K562 (cell line): ENCODE results near the gene C1orf105. TPM values are rescaled to one million over a fixed set of nuclear protein-coding genes. Genes with fewer than 3 reads are reported as not detected.

Source experiments
- ATAC-seq: fragments of 200-7000 bp; cut with Tn5 transposase; 3 replicates; pipeline ENCODE4 v1.9.1; 2020; ENCODE audit warnings: moderate library complexity
- BruUV-seq: library from RNA; stranded (reverse); fragments of 400-500 nt; replicated peaks from 2 replicates; lab custom pipeline; 2021; lab: Mats Ljungman, UMichigan
- CTCF ChIA-PET: fragments of 300-600 bp; formaldehyde crosslinking; extraction: SDS; loops from one replicate; lab custom pipeline; 2021; ENCODE audit warnings: low intra/inter-chr PET ratio; lab: Yijun Ruan, JAX
- POLR2A ChIA-PET: fragments of 300-600, 350-650 bp; sonication (Branson Sonifier 250); formaldehyde crosslinking; extraction: SDS; loops from one replicate; lab custom pipeline; 2021; ENCODE audit warnings: antibody characterized with exemption, inconsistent platforms; lab: Yijun Ruan, JAX
- DNase-seq, 4 experiments: peaks; one replicate each; pipeline versions ENCODE4 v3.0.0 to v3.0.0-alpha.2; 2011 to 2018; ENCODE audit warnings: low spot score in 3 of 4, mixed read lengths in 3 of 4; ENCODE audit errors: extremely low read depth in 1 of 4
- FAIRE-seq: peaks from 2 replicates; lab custom pipeline; 2011; peaks lifted over from hg19 to GRCh38; lab: Jason Lieb, UNC
- H2AFZ ChIP-seq: 2 replicates; pipeline ENCODE4 v1.6.0; 2011; ENCODE audit warnings: low read depth, low read length, control low read depth, inconsistent platforms
- H3K27ac ChIP-seq: fragments of 200-600 bp; 3 replicates; pipeline ENCODE4 v1.8.0; 2011; ENCODE audit warnings: low read depth, mild to moderate bottlenecking, control low read depth, inconsistent platforms, low read length, moderate library complexity, mixed read lengths; ENCODE audit errors: extremely low read depth
- H3K27me3 ChIP-seq, 2 experiments: fragments of 300-600 bp in 1 of 2; 2 replicates in 1 of 2; 3 replicates in 1 of 2; pipeline versions ENCODE4 v1.6.0 to v1.8.0; 2011; ENCODE audit warnings: inconsistent platforms in 2 of 2, low read length in 2 of 2, mild to moderate bottlenecking in 1 of 2, mixed read lengths in 1 of 2, moderate library complexity in 1 of 2; ENCODE audit not compliant: control insufficient read depth in 2 of 2, insufficient read depth in 2 of 2
- H3K36me3 ChIP-seq: fragments of 300-600 bp; 3 replicates; pipeline ENCODE4 v1.8.0; 2011; ENCODE audit warnings: mild to moderate bottlenecking, low read length, inconsistent platforms; ENCODE audit not compliant: control insufficient read depth, insufficient read depth
- H3K4me1 ChIP-seq, 2 experiments: fragments of 200-600 bp in 1 of 2; replicated peaks in 1 of 2; 2 replicates in 1 of 2; 3 replicates in 1 of 2; pipeline versions ENCODE4 v1.5.1 to v1.8.0; 2011; ENCODE audit warnings: inconsistent platforms in 2 of 2, low read length in 2 of 2, mild to moderate bottlenecking in 1 of 2, mixed read lengths in 1 of 2, moderate library complexity in 1 of 2; ENCODE audit not compliant: control insufficient read depth in 2 of 2, insufficient read depth in 2 of 2
- H3K4me2 ChIP-seq: 2 replicates; pipeline ENCODE4 v1.6.1; 2011; ENCODE audit warnings: low read length, control low read depth, inconsistent platforms, mixed read lengths; ENCODE audit not compliant: insufficient read depth
- H3K4me3 ChIP-seq: fragments of 200-600 bp; sonication (generic), shearing (Covaris generic); 2 replicates; pipeline ENCODE4 v1.5.1; 2016; ENCODE audit warnings: control low read depth, inconsistent platforms
- H3K79me2 ChIP-seq: fragments of 200-600 bp; 3 replicates; pipeline ENCODE4 v1.8.0; 2011; ENCODE audit warnings: low read length, inconsistent platforms; ENCODE audit not compliant: control insufficient read depth, insufficient read depth
- H3K9ac ChIP-seq, 2 experiments: 2 replicates each; pipeline versions ENCODE4 v1.6.0 to v1.6.1; 2011; ENCODE audit warnings: low read depth in 2 of 2, low read length in 2 of 2, control low read depth in 1 of 2, inconsistent platforms in 1 of 2, mild to moderate bottlenecking in 1 of 2, mixed read lengths in 1 of 2; ENCODE audit not compliant: insufficient read depth in 1 of 2
- H3K9me1 ChIP-seq: one replicate; pipeline ENCODE4 v1.6.0; 2011; ENCODE audit warnings: inconsistent platforms, mild to moderate bottlenecking, low read length, moderate library complexity; ENCODE audit not compliant: control insufficient read depth, insufficient read depth
- H3K9me3 ChIP-seq: replicated peaks from 2 replicates; pipeline ENCODE4 v1.5.1; 2011; ENCODE audit warnings: low read depth, low read length, inconsistent platforms; ENCODE audit not compliant: control insufficient read depth, insufficient read depth
- H4K20me1 ChIP-seq: replicated peaks from 2 replicates; pipeline ENCODE4 v1.6.1; 2011; ENCODE audit warnings: low read length, inconsistent platforms, mixed read lengths; ENCODE audit not compliant: control insufficient read depth, insufficient read depth
- ATF7 ChIP-seq: fragments of 450-650 bp; IDR thresholded peaks from 2 replicates; pipeline ENCODE4 v1.7.1; 2014; ENCODE audit warnings: mild to moderate bottlenecking, moderate library complexity
- MAFF ChIP-seq: IDR thresholded peaks from 2 replicates; pipeline ENCODE4 v1.6.1; 2012; ENCODE audit warnings: low read length, improper control_type of control experiment
- MAFK ChIP-seq: IDR thresholded peaks from 2 replicates; pipeline ENCODE4 v1.6.1; 2011; ENCODE audit warnings: low read length, improper control_type of control experiment
- POLR3A ChIP-seq: IDR thresholded peaks from 2 replicates; pipeline ENCODE4 v1.6.1; 2011; ENCODE audit warnings: borderline replicate concordance, mild to moderate bottlenecking, moderate library complexity; ENCODE audit not compliant: insufficient read length, insufficient read depth; ENCODE audit errors: extremely low read depth
- POLR3G ChIP-seq: IDR thresholded peaks from 2 replicates; pipeline ENCODE4 v1.6.1; 2011; ENCODE audit not compliant: insufficient read length, insufficient replicate concordance; ENCODE audit errors: extremely low read depth
- SNIP1 ChIP-seq: fragments of 450-650 bp; IDR thresholded peaks from 2 replicates; pipeline ENCODE4 v1.7.1; 2017; ENCODE audit warnings: low read depth, mild to moderate bottlenecking
- TBP ChIP-seq: optimal IDR thresholded peaks from 2 replicates; pipeline ENCODE3; 2011; ENCODE audit warnings: low read depth, low read length, improper control_type of control experiment
- ZBTB8A ChIP-seq: fragments of 450-650 bp; IDR thresholded peaks from 2 replicates; pipeline ENCODE4 v1.6.1; 2018; ENCODE audit warnings: mild to moderate bottlenecking, moderate library complexity; ENCODE audit not compliant: partially characterized antibody
- ZC3H4 ChIP-seq: sonication (generic); formaldehyde crosslinking; IDR thresholded peaks from 2 replicates; pipeline ENCODE4 v1.9.0; 2021; ENCODE audit warnings: missing genetic modification reagents, borderline replicate concordance
- ZNF124 ChIP-seq: sonication (generic); formaldehyde crosslinking; IDR thresholded peaks from 2 replicates; pipeline ENCODE4 v1.8.1; 2022; ENCODE audit warnings: missing genetic modification reagents
- ZNF146 ChIP-seq: IDR thresholded peaks from one replicate; pipeline ENCODE4 v1.6.1; 2018; ENCODE audit warnings: missing compliant biosample characterization; ENCODE audit not compliant: unreplicated experiment
- ZNF253 ChIP-seq: fragments of 250-450 bp; sonication (Bioruptor Pico); conservative IDR thresholded peaks from 2 replicates; pipeline ENCODE4 v1.6.1; 2021; ENCODE audit warnings: mild to moderate bottlenecking
- WGBS: fragments of 100-300 bp; shearing (Covaris generic); methylation state at CpG from one replicate; pipeline ENCODE4 v1.1.6; 2016; ENCODE audit warnings: low coverage, mixed read lengths; ENCODE audit not compliant: insufficient coverage; ENCODE audit errors: missing lambda C conversion rate; 5-methylcytosine and 5-hydroxymethylcytosine counted together
- in situ Hi-C: fragments of 300-500 bp; cut with MboI; formaldehyde crosslinking; loops from 4 replicates; pipeline ENCODE4 v1.15.0; 2018; ENCODE audit warnings: inconsistent platforms, mixed read lengths
- intact Hi-C: fragments of 100-400 bp; cut with micrococcal nuclease; formaldehyde crosslinking; loops from 2 replicates; pipeline ENCODE4 v1.14.2; 2022
- polyA plus RNA-seq, 8 experiments: library from polyadenylated mRNA; depleted of rRNA in 4 of 8; stranded (reverse) in 5 of 8; unstranded in 3 of 8; fragments of >200 nt; fragmentation: Nextera tagmentation in 2 of 8; fragmentation: Illumina TruSeq in 1 of 8; extraction: Ambion mirVana in 2 of 8; extraction: Trizol in 1 of 8; gene quantifications; 2 replicates each; pipeline versions ENCODE4 v1.2.1 to v1.2.3, GENCODE V29; 2011 to 2014; ENCODE audit warnings: inconsistent platforms in 1 of 8, missing spikeins in 1 of 8
- total RNA-seq, 7 experiments: library from RNA; depleted of rRNA in 6 of 7; stranded (reverse); fragments of >200 nt in 6 of 7; fragmentation: Illumina TruSeq in 2 of 7; extraction: Trizol in 2 of 7; gene quantifications; 2 replicates each; pipeline versions ENCODE4 v1.2.1 to v1.2.3, GENCODE V29; 2011 to 2021; ENCODE audit warnings: low replicate concordance in 1 of 7
- TF ChIP-seq, protein P1 (sequence below): fragments of 250-450 bp; sonication (Bioruptor Pico); IDR thresholded peaks from 2 replicates; pipeline ENCODE4 v1.8.0; 2021; ENCODE audit warnings: borderline replicate concordance, mild to moderate bottlenecking, moderate library complexity; ENCODE audit not compliant: poor library complexity, severe bottlenecking
- TF ChIP-seq, protein P2 (sequence below): fragments of 200-800 bp; sonication (Bioruptor generic); IDR thresholded peaks from 2 replicates; pipeline ENCODE4 v1.6.1; 2017; ENCODE audit warnings: missing genetic modification characterization, missing compliant biosample characterization
- TF ChIP-seq, protein P3 (sequence below): fragments of 250-450 bp; sonication (Bioruptor Pico); IDR thresholded peaks from 2 replicates; pipeline ENCODE4 v1.4.0; 2020; ENCODE audit warnings: mild to moderate bottlenecking
- TF ChIP-seq, protein P4 (sequence below): fragments of 450-650 bp; formaldehyde crosslinking; IDR thresholded peaks from 2 replicates; pipeline ENCODE4 v1.4.0; 2020; ENCODE audit warnings: mild to moderate bottlenecking, moderate library complexity

Gene C1orf105
- total and polyA plus RNA-seq, 9 of the 15 experiments (the other 6 are each of a cell fraction or from before 2014, with no cell fraction given) = 0.08 TPM; not detected in 8

DNA sequence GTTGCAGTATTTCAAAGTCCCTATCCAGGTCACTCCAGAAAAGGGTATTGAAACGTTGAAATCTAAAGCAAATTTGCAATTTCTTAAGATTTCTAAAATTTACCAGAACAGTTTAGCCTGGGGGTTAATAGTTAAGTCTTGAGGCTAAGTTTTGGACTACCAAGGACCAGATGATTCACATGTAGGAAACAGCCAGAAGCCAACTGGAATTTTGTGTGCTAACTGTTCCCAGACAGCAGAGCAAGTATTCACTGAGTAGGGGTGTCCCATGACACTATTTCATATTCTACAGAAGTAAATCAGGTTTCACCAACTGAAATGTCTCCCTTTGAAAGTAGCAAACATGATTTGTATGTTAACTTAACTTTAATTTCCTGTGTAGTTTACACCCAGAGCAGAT lies 11.5 kb upstream of the C1orf105 start (continued):
- TF ChIP-seq POLR3G = no peak
- TF ChIP-seq, protein P1, sequence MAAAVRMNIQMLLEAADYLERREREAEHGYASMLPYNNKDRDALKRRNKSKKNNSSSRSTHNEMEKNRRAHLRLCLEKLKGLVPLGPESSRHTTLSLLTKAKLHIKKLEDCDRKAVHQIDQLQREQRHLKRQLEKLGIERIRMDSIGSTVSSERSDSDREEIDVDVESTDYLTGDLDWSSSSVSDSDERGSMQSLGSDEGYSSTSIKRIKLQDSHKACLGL (CRISPR knock-in tag) = no peak
- no peak for TF ChIP-seq ZNF146 (CRISPR knock-in tag)
- no peak for TF ChIP-seq TBP
- TF ChIP-seq MAFF = no peak
- TF ChIP-seq ZNF253 = no peak
- no peak for TF ChIP-seq ZNF124 (CRISPR knock-in tag)
- TF ChIP-seq POLR3A = no peak
- no peak for TF ChIP-seq ZC3H4 (CRISPR knock-in tag)
- TF ChIP-seq, all 486 proteins: peak for 0

DNA sequence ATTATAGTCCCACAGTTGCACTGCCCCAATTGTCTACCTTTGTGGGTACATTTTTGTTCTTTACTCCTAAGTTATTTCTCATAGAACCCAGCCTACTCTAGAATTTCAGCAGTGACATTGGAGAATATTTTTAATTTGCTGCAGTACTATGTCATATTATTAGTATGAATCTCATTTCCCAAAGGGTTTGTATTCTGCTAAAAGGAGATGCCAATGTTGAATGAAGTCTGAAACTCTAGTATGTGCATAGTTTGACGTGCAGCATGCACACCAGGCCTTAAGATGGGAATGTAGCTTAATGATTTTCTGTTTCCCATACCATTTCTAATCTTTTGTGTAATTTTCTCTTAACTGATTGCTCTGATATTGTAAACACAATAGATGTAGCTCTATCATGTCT lies 10.5 kb upstream of the C1orf105 start:
- ATAC-seq (no peak), DNase-seq (no peak), FAIRE-seq (no peak)
- H4K20me1 ChIP-seq = no peaks in the 10 kb centered on the region
- no peaks in the 10 kb centered on the region for H3K79me2 ChIP-seq
- no peaks in the 10 kb centered on the region for H3K9me1 ChIP-seq
- BruUV-seq = no TSS peak
- H3K4me1 ChIP-seq = no peaks in the 10 kb centered on the region
- POLR2A ChIA-PET = no interaction called here
- H3K9me3 ChIP-seq = no peaks in the 10 kb centered on the region
- intact Hi-C loops = no loop called here
- WGBS = 0% methylated on average over 1 of the region's 1 CpG
- H3K4me2 ChIP-seq = no peak overlapping the region
- CTCF ChIA-PET = no interaction called here
- in situ Hi-C loops = no loop called here
- H3K27ac ChIP-seq = no peak overlapping the region
- no peak overlapping the region for H3K4me3 ChIP-seq
- H3K9ac ChIP-seq = no peak overlapping the region
- H3K36me3 ChIP-seq = no peaks in the 10 kb centered on the region
- no peaks in the 10 kb centered on the region for H3K27me3 ChIP-seq
- H2AFZ ChIP-seq = no peak overlapping the region
- no peak for TF ChIP-seq SNIP1
- TF ChIP-seq ATF7 = no peak
- TF ChIP-seq, protein P2, sequence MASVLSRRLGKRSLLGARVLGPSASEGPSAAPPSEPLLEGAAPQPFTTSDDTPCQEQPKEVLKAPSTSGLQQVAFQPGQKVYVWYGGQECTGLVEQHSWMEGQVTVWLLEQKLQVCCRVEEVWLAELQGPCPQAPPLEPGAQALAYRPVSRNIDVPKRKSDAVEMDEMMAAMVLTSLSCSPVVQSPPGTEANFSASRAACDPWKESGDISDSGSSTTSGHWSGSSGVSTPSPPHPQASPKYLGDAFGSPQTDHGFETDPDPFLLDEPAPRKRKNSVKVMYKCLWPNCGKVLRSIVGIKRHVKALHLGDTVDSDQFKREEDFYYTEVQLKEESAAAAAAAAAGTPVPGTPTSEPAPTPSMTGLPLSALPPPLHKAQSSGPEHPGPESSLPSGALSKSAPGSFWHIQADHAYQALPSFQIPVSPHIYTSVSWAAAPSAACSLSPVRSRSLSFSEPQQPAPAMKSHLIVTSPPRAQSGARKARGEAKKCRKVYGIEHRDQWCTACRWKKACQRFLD (CRISPR knock-in tag) = no peak
- no peak for TF ChIP-seq ZBTB8A
- TF ChIP-seq, protein P3, sequence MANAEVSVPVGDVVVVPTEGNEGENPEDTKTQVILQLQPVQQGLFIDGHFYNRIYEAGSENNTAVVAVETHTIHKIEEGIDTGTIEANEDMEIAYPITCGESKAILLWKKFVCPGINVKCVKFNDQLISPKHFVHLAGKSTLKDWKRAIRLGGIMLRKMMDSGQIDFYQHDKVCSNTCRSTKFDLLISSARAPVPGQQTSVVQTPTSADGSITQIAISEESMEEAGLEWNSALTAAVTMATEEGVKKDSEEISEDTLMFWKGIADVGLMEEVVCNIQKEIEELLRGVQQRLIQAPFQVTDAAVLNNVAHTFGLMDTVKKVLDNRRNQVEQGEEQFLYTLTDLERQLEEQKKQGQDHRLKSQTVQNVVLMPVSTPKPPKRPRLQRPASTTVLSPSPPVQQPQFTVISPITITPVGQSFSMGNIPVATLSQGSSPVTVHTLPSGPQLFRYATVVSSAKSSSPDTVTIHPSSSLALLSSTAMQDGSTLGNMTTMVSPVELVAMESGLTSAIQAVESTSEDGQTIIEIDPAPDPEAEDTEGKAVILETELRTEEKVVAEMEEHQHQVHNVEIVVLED = no peak
- TF ChIP-seq, protein P4, sequence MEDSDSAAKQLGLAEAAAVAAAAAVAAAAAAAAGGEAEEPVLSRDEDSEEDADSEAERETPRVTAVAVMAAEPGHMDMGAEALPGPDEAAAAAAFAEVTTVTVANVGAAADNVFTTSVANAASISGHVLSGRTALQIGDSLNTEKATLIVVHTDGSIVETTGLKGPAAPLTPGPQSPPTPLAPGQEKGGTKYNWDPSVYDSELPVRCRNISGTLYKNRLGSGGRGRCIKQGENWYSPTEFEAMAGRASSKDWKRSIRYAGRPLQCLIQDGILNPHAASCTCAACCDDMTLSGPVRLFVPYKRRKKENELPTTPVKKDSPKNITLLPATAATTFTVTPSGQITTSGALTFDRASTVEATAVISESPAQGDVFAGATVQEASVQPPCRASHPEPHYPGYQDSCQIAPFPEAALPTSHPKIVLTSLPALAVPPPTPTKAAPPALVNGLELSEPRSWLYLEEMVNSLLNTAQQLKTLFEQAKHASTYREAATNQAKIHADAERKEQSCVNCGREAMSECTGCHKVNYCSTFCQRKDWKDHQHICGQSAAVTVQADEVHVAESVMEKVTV = no peak
- no peak for TF ChIP-seq MAFK
